Ovary (tissue), 9 donors: ENCODE measurements around the gene ABCA12. TPM values are rescaled to one million over a fixed set of nuclear protein-coding genes. Genes with fewer than 3 reads are reported as not detected.

Experiments
- DNase-seq, 5 donors: peaks; one replicate each; pipeline ENCODE4 v3.0.0-alpha.2; 2019 to 2020
- H3K27ac ChIP-seq, 2 donors: fragments of 200-600 bp; one replicate each; pipeline versions ENCODE4 v1.5.1 to v1.8.0; 2019 to 2022
- H3K27me3 ChIP-seq: fragments of 200-600 bp; one replicate; pipeline ENCODE4 v1.8.0; 2022
- H3K36me3 ChIP-seq: fragments of 200-600 bp; sonication (generic); one replicate; pipeline ENCODE4 v1.5.1; 2019
- H3K4me1 ChIP-seq: one replicate; pipeline ENCODE4 v1.8.1; 2013; ENCODE audit warnings: mild to moderate bottlenecking, moderate library complexity; ENCODE audit not compliant: insufficient read depth
- H3K4me3 ChIP-seq: fragments of 200-600 bp; sonication (generic); one replicate; pipeline ENCODE4 v1.5.1; 2017
- H3K9me3 ChIP-seq, 2 donors: fragments of 200-600 bp in 1 of 2; sonication (generic) in 1 of 2; one replicate each; pipeline versions ENCODE4 v1.5.1 to v1.8.1; 2013 to 2019; ENCODE audit warnings: mild to moderate bottlenecking in 1 of 2, moderate library complexity in 1 of 2
- CTCF ChIP-seq, 3 donors: fragments of 450-650 bp in 2 of 3; fragments of 200-600 bp in 1 of 3; IDR thresholded peaks; one replicate each; pipeline versions ENCODE4 v1.5.1 to v1.8.0; 2016 to 2022; ENCODE audit warnings: antibody characterized with exemption in 3 of 3, mild to moderate bottlenecking in 1 of 3
- EP300 ChIP-seq: sonication (generic); formaldehyde crosslinking; IDR thresholded peaks from one replicate; pipeline ENCODE4 v1.6.1; 2017; ENCODE audit warnings: antibody characterized with exemption
- POLR2A ChIP-seq: fragments of 450-650 bp; IDR thresholded peaks from one replicate; pipeline ENCODE4 v1.6.1; 2017; ENCODE audit warnings: antibody characterized with exemption, mild to moderate bottlenecking, moderate library complexity
- WGBS, 3 donors: extraction: QIAGEN DNeasy Blood & Tissue Kit in 1 of 3; methylation state at CpG; one replicate each; pipeline versions ENCODE4 v1.1.5 to v1.1.7; 2013 to 2017; 5-methylcytosine and 5-hydroxymethylcytosine counted together
- intact Hi-C, 4 donors: fragments of 100-400 bp; cut with DNase I; formaldehyde crosslinking; loops; one replicate each; pipeline versions ENCODE4 v1.11.0 to v1.15.1; 2022 to 2023
- polyA plus RNA-seq, 2 donors: library from polyadenylated mRNA; stranded (reverse); fragments of 200-250 nt in 1 of 2; fragments of 350-450 nt in 1 of 2; fragmentation: Illumina TruSeq in 1 of 2; extraction: RNeasy Lipid Tissue Mini Kit (QIAGEN cat#74804) in 1 of 2; gene quantifications; one replicate each; pipeline ENCODE4 v1.2.3, GENCODE V29; 2013 to 2014
- total RNA-seq, 7 donors: library from RNA; depleted of rRNA in 2 of 7; stranded (reverse); fragments of >200 nt in 2 of 7; fragmentation: NEBNext Ultra II Directional in 3 of 7; extraction: Animal tissue kit (Norgen Biotek cat#: 25700) in 3 of 7; gene quantifications; one replicate each; pipeline versions ENCODE4 v1.1.0 to v1.2.4, GENCODE V29; 2016 to 2023
- donor health status: DM: no; HTN: no; CAD: no; lungs with moderate emphysema.
- donor health status: DM: no; HTN: no; CAD: no.
- donor health status: Bipolar disorder and iron deficiency.
- donor health status: DM: yes; HTN: yes; CAD: no.
- donor health status: DM: no; HTN: no; CAD: no.
- donor health status: DM: yes; HTN: yes; CAD: no.

The ABCA12 gene
- total and polyA plus RNA-seq, 9 donors, result 0.02 to 0.25 (median 0.10) TPM; not detected in 4

- H3K36me3 ChIP-seq, result no peaks in the 10 kb centered on the region
- DNase-seq, result no peak
- H3K4me1 ChIP-seq, result no peaks in the 10 kb centered on the region
- 53 to 57% (median 53%) methylated on average over 7 of the region's 7 CpGs for WGBS, 3 donors
- H3K4me3 ChIP-seq, result no peak overlapping the region
- H3K9me3 ChIP-seq, result no peaks in the 10 kb centered on the region
- no peak overlapping the region for H3K27ac ChIP-seq
- TF ChIP-seq CTCF (IDR thresholded peaks at IDR 0.05) (no peak), POLR2A (no peak), EP300 (no peak)
- no peaks in the 10 kb centered on the region for H3K27me3 ChIP-seq
- intact Hi-C loops, result no loop called here
Measured at GRCh38 chr2:215060861-215061536, 77.4 kb downstream of the ABCA12 start.

GRCh38 chr2:215059724-215060123, 78.7 kb downstream of the ABCA12 start:
- 21 to 35% (median 35%) methylated on average over 2 of the region's 2 CpGs for WGBS, 3 donors
- Histone ChIP-seq H3K27me3 (no peaks in the 10 kb centered on the region), H3K4me3 (no peak overlapping the region), H3K36me3 (no peaks in the 10 kb centered on the region), H3K4me1 (no peaks in the 10 kb centered on the region), H3K27ac (no peak overlapping the region), H3K9me3 (no peaks in the 10 kb centered on the region)
- DNase-seq, result no peak
- intact Hi-C loops, result no loop called here
- TF ChIP-seq EP300 (no peak), POLR2A (no peak), CTCF (IDR thresholded peaks at IDR 0.05) (no peak)

GRCh38 chr2:215055891-215056290, 82.5 kb downstream of the ABCA12 start:
- WGBS, 3 donors, result 68 to 86% (median 76%) methylated on average over 2 of the region's 2 CpGs
- H3K4me1 ChIP-seq, result no peaks in the 10 kb centered on the region
- no peaks in the 10 kb centered on the region for H3K9me3 ChIP-seq
- no peak overlapping the region for H3K4me3 ChIP-seq
- TF ChIP-seq EP300 (no peak), POLR2A (no peak), CTCF (IDR thresholded peaks at IDR 0.05) (no peak)
- no peak overlapping the region for H3K27ac ChIP-seq
- intact Hi-C loops, result no loop called here
- no peak for DNase-seq
- H3K27me3 ChIP-seq, result no peaks in the 10 kb centered on the region
- H3K36me3 ChIP-seq, result no peaks in the 10 kb centered on the region

- Histone ChIP-seq H3K36me3 (no peaks in the 10 kb centered on the region), H3K4me3 (no peak overlapping the region), H3K4me1 (no peaks in the 10 kb centered on the region), H3K9me3 (no peaks in the 10 kb centered on the region), H3K27ac (no peak overlapping the region), H3K27me3 (no peaks in the 10 kb centered on the region)
- DNase-seq, result no peak
- WGBS, 3 donors, result 87 to 93% (median 92%) methylated on average over 3 of the region's 3 CpGs
- TF ChIP-seq EP300 (no peak), CTCF (IDR thresholded peaks at IDR 0.05) (no peak), POLR2A (no peak)
- intact Hi-C loops, result no loop called here
Measured at GRCh38 chr2:215052810-215053209, 85.6 kb downstream of the ABCA12 start.
